ENCODE measurements around the gene TXNDC17.

TXNDC17 gene

DNA sequence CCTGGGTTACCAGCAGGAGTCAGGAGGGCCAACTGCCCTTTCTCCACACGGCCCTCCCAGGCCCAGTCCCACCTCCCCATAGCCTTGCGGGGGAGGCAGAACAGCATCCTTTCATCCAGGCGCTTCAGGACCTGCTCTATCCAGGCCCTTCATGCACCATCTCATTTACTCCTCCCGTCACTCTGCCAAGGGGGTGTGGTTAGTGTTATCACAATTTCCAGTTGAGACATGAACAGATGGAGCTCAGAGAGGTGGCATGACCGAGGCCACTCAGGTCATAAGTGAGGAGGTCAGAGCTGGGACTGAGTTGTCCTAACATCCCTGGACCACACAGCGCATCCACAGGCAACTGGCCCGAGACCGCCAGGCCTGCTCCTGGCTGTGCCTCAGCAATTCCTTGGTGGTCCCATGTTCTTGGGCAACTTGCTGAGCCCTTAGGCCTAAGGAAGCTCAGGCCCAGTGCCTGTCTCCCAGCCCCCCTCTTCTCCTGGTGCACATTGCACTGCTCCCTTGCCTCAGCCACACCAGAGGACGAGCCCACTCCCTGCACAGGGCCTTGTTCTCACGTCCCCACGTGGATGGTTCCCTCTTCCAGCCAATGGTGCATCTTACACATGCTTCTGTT, 34.5 kb downstream of the TXNDC17 start:
- peaks cover 70% of the 10 kb centered on the region for H3K27me3 ChIP-seq
- H3K4me1 ChIP-seq (ENCODE audit: control insufficient read depth in 1 of 2, insufficient read depth in 1 of 2, low read depth in 1 of 2, low read length in 1 of 2) = no peaks in the 10 kb centered on the region
- TF ChIP-seq, protein P1, sequence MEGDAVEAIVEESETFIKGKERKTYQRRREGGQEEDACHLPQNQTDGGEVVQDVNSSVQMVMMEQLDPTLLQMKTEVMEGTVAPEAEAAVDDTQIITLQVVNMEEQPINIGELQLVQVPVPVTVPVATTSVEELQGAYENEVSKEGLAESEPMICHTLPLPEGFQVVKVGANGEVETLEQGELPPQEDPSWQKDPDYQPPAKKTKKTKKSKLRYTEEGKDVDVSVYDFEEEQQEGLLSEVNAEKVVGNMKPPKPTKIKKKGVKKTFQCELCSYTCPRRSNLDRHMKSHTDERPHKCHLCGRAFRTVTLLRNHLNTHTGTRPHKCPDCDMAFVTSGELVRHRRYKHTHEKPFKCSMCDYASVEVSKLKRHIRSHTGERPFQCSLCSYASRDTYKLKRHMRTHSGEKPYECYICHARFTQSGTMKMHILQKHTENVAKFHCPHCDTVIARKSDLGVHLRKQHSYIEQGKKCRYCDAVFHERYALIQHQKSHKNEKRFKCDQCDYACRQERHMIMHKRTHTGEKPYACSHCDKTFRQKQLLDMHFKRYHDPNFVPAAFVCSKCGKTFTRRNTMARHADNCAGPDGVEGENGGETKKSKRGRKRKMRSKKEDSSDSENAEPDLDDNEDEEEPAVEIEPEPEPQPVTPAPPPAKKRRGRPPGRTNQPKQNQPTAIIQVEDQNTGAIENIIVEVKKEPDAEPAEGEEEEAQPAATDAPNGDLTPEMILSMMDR (IDR thresholded peaks at IDR 0.05) = no peak
- H3K27ac ChIP-seq = no peak overlapping the region
- H3K4me3 ChIP-seq (ENCODE audit: low read depth in 1 of 2, low read length in 1 of 2) = no peak overlapping the region
- H3K9me3 ChIP-seq = no peaks in the 10 kb centered on the region
- no peaks in the 10 kb centered on the region for H3K36me3 ChIP-seq

- H3K27me3 ChIP-seq = peaks cover 70% of the 10 kb centered on the region
- H3K9me3 ChIP-seq = no peaks in the 10 kb centered on the region
- no peak overlapping the region for H3K27ac ChIP-seq
- H3K4me3 ChIP-seq (ENCODE audit: low read depth in 1 of 2, low read length in 1 of 2) = no peak overlapping the region
- no peaks in the 10 kb centered on the region for H3K4me1 ChIP-seq (ENCODE audit: control insufficient read depth in 1 of 2, insufficient read depth in 1 of 2, low read depth in 1 of 2, low read length in 1 of 2)
- H3K36me3 ChIP-seq = no peaks in the 10 kb centered on the region
- TF ChIP-seq, protein P1 (IDR thresholded peaks at IDR 0.05) = no peak
These were observed 35.9 kb downstream of the TXNDC17 start for GRCh38 chr17:6676802-6677157.

DNA sequence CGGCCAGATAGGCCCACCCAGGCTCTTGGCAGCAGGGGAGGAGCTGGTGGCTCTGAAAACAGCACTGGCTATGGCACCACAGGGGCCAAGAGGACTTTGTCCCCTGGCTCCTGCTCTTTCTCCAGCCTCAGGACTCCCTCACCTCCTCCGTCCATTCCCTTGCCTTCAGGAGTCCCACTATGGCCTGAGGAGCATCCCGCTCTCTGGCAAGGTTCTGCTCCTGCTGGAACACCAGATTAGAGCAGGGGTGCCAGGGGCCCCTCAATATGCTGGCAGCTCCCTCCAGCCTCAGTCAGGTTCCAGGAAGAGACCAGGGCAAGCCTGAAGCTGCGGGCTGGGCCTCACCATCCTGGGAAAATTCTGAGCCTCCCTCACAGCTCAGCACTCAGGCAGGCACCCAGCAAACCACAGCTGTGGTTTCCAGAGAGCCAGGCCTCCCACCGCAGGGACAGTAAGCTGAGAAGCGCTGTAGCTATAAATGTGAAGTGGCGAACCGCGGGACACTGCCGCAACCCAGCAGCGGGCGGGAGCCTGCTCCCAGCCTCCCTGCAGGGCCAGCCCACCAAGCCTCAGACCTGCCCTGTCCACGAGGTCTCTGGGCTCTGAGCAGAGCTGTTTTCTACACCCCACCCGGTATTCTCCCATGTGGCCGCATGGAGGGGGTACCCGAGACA, 36.4 kb downstream of the TXNDC17 start:
- TF ChIP-seq, protein P1 (IDR thresholded peaks at IDR 0.05) = no peak
- Histone ChIP-seq H3K4me1 (ENCODE audit: control insufficient read depth in 1 of 2, insufficient read depth in 1 of 2, low read depth in 1 of 2, low read length in 1 of 2) (no peaks in the 10 kb centered on the region), H3K4me3 (ENCODE audit: low read depth in 1 of 2, low read length in 1 of 2) (no peak overlapping the region), H3K27ac (no peak overlapping the region), H3K9me3 (no peaks in the 10 kb centered on the region), H3K36me3 (no peaks in the 10 kb centered on the region), H3K27me3 (peaks cover 74% of the 10 kb centered on the region)

DNA sequence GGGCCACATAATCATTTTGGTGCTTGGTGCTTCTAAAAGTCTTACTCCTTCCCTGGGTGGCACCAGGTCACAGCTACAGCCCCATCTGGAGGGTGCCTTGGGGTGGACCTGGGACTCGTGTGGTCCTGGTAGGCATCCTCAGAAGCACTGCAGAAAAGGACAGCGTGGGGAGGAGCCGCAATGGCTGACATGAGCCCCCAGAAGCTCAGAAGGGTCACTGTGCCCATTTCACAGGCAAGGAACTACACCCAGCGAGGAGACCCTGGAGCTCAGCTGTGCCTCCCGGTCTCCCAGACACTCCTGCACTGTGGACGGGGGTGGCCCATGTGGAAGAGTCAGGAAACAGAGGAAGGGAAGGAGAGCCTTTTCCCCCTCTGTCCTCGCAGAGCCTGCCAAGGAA, 37.1 kb downstream of the TXNDC17 start:
- Histone ChIP-seq H3K4me3 (ENCODE audit: low read depth in 1 of 2, low read length in 1 of 2) (no peak overlapping the region), H3K27ac (no peak overlapping the region), H3K27me3 (peaks cover 71% of the 10 kb centered on the region), H3K36me3 (no peaks in the 10 kb centered on the region), H3K4me1 (ENCODE audit: control insufficient read depth in 1 of 2, insufficient read depth in 1 of 2, low read depth in 1 of 2, low read length in 1 of 2) (no peaks in the 10 kb centered on the region), H3K9me3 (no peaks in the 10 kb centered on the region)
- TF ChIP-seq, protein P1 (IDR thresholded peaks at IDR 0.05) = no peak

DNA sequence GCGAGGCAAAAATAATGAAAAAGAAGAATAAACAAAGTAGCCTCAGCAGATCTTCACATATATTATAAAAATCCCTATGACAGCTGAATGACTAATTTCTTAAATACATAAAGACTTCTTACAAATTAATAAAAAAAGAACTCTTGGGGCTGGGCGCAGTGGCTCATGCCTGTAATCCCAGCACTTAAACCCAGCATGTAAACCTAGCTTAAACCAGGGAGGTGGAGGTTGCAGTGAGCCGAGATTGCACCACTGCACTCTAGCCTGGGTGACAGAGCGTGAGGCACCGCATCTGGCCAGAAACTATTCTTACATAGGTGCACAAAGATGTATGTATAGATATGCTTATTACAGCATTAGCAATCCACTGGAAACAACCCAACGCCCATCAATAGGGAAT, 38.4 kb downstream of the TXNDC17 start:
- Histone ChIP-seq H3K9me3 (no peaks in the 10 kb centered on the region), H3K4me3 (ENCODE audit: low read depth in 1 of 2, low read length in 1 of 2) (no peak overlapping the region), H3K36me3 (no peaks in the 10 kb centered on the region), H3K27ac (no peak overlapping the region), H3K4me1 (ENCODE audit: control insufficient read depth in 1 of 2, insufficient read depth in 1 of 2, low read depth in 1 of 2, low read length in 1 of 2) (no peaks in the 10 kb centered on the region), H3K27me3 (peaks cover 77% of the 10 kb centered on the region)
- TF ChIP-seq, protein P1 (IDR thresholded peaks at IDR 0.05) = no peak
